ENCODE results near the gene DRC7.

DRC7 gene

GRCh38 chr16:57652695-57653471 lies 41.7 kb upstream of the DRC7 start:
- no peak overlapping the region for H3K4me3 ChIP-seq (ENCODE audit: low read depth, low read length)
- DNase-seq (ENCODE audit: low read depth, low spot score): no peak
- TF ChIP-seq CTCF (IDR thresholded peaks at IDR 0.05; ENCODE audit: insufficient read depth, low read length, missing control alignments): no peak
- ChIA-PET CTCF (interaction anchor here (0.7 to 8.2 kb wide), 8 partner anchors 12 to 77 kb away, joined by 3 to 256 read pairs (median 4); partner anchors contain the start of gene ADGRG1), POLR2A (no interaction called here)

GRCh38 chr16:57653936-57654335 lies 40.7 kb upstream of the DRC7 start:
- DNase-seq (ENCODE audit: low read depth, low spot score): no peak
- H3K4me3 ChIP-seq (ENCODE audit: low read depth, low read length): no peak overlapping the region
- POLR2A ChIA-PET: no interaction called here
- TF ChIP-seq CTCF (IDR thresholded peaks at IDR 0.05; ENCODE audit: insufficient read depth, low read length, missing control alignments): no peak
- CTCF ChIA-PET: interaction anchor here (1.0 to 4.6 kb wide), 3 partner anchors 66 to 205 kb away, joined by 3 to 40 read pairs (median 4); no protein-coding TSS in a partner anchor

GRCh38 chr16:57656342-57656955 lies 38.2 kb upstream of the DRC7 start:
- DNase-seq (ENCODE audit: low read depth, low spot score): no peak
- no peak overlapping the region for H3K4me3 ChIP-seq (ENCODE audit: low read depth, low read length)
- TF ChIP-seq CTCF (IDR thresholded peaks at IDR 0.05; ENCODE audit: insufficient read depth, low read length, missing control alignments): no peak
- CTCF ChIA-PET: interaction anchor here (4.2 kb wide), 1 partner anchor 8 kb away, joined by 19 read pairs; no protein-coding TSS in a partner anchor
- POLR2A ChIA-PET: no interaction called here

GRCh38 chr16:57657228-57657627 lies 37.4 kb upstream of the DRC7 start:
- ChIA-PET CTCF (interaction anchor here (4.2 kb wide), 1 partner anchor 9 kb away, joined by 19 read pairs; no protein-coding TSS in a partner anchor), POLR2A (no interaction called here)
- DNase-seq (ENCODE audit: low read depth, low spot score): no peak
- no peak overlapping the region for H3K4me3 ChIP-seq (ENCODE audit: low read depth, low read length)
- no peak for TF ChIP-seq CTCF (IDR thresholded peaks at IDR 0.05; ENCODE audit: insufficient read depth, low read length, missing control alignments)

- no peak for DNase-seq (ENCODE audit: low read depth, low spot score)
- ChIA-PET POLR2A (no interaction called here), CTCF (interaction anchor here (4.2 kb wide), 1 partner anchor 10 kb away, joined by 19 read pairs; no protein-coding TSS in a partner anchor)
- TF ChIP-seq CTCF (IDR thresholded peaks at IDR 0.05; ENCODE audit: insufficient read depth, low read length, missing control alignments): no peak
- H3K4me3 ChIP-seq (ENCODE audit: low read depth, low read length): no peak overlapping the region
Measured at GRCh38 chr16:57658130-57658877, 36.3 kb upstream of the DRC7 start.
